Measurements from ENCODE around the gene CSNK1G3.

DNA sequence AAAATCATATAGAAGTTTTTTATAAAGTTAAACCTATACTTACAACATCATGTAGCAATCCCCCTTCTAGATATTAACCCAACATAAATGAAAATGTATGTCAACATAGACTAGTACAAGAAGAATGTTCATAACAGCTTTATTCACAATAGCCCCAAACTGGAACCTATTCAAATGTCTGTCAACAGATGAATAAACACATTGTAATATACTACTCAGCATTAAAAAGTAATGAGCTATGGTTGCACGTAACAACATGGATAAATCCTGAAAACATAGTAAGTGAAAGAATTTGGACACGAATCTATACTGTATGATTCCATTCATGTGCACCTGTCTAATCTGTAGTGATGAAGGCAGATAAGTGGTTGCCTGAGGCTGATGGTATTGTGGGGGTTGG lies 73.9 kb downstream of the CSNK1G3 start:
- TF ChIP-seq, protein P1, sequence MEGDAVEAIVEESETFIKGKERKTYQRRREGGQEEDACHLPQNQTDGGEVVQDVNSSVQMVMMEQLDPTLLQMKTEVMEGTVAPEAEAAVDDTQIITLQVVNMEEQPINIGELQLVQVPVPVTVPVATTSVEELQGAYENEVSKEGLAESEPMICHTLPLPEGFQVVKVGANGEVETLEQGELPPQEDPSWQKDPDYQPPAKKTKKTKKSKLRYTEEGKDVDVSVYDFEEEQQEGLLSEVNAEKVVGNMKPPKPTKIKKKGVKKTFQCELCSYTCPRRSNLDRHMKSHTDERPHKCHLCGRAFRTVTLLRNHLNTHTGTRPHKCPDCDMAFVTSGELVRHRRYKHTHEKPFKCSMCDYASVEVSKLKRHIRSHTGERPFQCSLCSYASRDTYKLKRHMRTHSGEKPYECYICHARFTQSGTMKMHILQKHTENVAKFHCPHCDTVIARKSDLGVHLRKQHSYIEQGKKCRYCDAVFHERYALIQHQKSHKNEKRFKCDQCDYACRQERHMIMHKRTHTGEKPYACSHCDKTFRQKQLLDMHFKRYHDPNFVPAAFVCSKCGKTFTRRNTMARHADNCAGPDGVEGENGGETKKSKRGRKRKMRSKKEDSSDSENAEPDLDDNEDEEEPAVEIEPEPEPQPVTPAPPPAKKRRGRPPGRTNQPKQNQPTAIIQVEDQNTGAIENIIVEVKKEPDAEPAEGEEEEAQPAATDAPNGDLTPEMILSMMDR (IDR thresholded peaks at IDR 0.05 in 2 of 3, conservative IDR thresholded peaks at IDR 0.05 in 1 of 3; ENCODE audit: borderline replicate concordance in 1 of 3, insufficient read depth in 1 of 3, low read depth in 2 of 3, low read length in 2 of 3) = no peak
- TF ChIP-seq POLR2AphosphoS5 (IDR thresholded peaks at IDR 0.05; ENCODE audit: low read depth, low read length) (no peak), SIN3A (IDR thresholded peaks at IDR 0.05; ENCODE audit: low read depth) (no peak), EZH2phosphoT487 (IDR thresholded peaks at IDR 0.05; ENCODE audit: borderline replicate concordance) (no peak), EZH2 (IDR thresholded peaks at IDR 0.05) (no peak), POLR2A (IDR thresholded peaks at IDR 0.05; ENCODE audit: borderline replicate concordance, extremely low read depth, insufficient read depth, insufficient read length) (no peak), SP1 (IDR thresholded peaks at IDR 0.05; ENCODE audit: low read depth) (no peak), JUND (IDR thresholded peaks at IDR 0.05) (no peak), RAD21 (IDR thresholded peaks at IDR 0.05; ENCODE audit: low read depth) (no peak)
- TF ChIP-seq, protein P2, sequence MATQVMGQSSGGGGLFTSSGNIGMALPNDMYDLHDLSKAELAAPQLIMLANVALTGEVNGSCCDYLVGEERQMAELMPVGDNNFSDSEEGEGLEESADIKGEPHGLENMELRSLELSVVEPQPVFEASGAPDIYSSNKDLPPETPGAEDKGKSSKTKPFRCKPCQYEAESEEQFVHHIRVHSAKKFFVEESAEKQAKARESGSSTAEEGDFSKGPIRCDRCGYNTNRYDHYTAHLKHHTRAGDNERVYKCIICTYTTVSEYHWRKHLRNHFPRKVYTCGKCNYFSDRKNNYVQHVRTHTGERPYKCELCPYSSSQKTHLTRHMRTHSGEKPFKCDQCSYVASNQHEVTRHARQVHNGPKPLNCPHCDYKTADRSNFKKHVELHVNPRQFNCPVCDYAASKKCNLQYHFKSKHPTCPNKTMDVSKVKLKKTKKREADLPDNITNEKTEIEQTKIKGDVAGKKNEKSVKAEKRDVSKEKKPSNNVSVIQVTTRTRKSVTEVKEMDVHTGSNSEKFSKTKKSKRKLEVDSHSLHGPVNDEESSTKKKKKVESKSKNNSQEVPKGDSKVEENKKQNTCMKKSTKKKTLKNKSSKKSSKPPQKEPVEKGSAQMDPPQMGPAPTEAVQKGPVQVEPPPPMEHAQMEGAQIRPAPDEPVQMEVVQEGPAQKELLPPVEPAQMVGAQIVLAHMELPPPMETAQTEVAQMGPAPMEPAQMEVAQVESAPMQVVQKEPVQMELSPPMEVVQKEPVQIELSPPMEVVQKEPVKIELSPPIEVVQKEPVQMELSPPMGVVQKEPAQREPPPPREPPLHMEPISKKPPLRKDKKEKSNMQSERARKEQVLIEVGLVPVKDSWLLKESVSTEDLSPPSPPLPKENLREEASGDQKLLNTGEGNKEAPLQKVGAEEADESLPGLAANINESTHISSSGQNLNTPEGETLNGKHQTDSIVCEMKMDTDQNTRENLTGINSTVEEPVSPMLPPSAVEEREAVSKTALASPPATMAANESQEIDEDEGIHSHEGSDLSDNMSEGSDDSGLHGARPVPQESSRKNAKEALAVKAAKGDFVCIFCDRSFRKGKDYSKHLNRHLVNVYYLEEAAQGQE (IDR thresholded peaks at IDR 0.05; ENCODE audit: low read depth) = no peak

All from HCT116 (cell line).